Neural progenitor cell (in vitro differentiated cells): Measurements from ENCODE around the gene NCOA3.

ENCODE experiments used
- EZH2 ChIP-seq: fragments of 200-600 bp; sonication (generic); IDR thresholded peaks from 2 replicates; pipeline ENCODE4 v1.6.1; 2017; ENCODE audit warnings: antibody characterized with exemption, mild to moderate bottlenecking, moderate library complexity
- EZH2phosphoT487 ChIP-seq: fragments of 200-600 bp; sonication (generic); IDR thresholded peaks from 2 replicates; pipeline ENCODE4 v1.6.1; 2017; ENCODE audit warnings: antibody characterized with exemption
- TF ChIP-seq, protein P1 (sequence below): fragments of 200-600 bp; sonication (generic); IDR thresholded peaks from 2 replicates; pipeline ENCODE4 v1.5.1; 2017; ENCODE audit warnings: antibody characterized with exemption, mild to moderate bottlenecking

DNA sequence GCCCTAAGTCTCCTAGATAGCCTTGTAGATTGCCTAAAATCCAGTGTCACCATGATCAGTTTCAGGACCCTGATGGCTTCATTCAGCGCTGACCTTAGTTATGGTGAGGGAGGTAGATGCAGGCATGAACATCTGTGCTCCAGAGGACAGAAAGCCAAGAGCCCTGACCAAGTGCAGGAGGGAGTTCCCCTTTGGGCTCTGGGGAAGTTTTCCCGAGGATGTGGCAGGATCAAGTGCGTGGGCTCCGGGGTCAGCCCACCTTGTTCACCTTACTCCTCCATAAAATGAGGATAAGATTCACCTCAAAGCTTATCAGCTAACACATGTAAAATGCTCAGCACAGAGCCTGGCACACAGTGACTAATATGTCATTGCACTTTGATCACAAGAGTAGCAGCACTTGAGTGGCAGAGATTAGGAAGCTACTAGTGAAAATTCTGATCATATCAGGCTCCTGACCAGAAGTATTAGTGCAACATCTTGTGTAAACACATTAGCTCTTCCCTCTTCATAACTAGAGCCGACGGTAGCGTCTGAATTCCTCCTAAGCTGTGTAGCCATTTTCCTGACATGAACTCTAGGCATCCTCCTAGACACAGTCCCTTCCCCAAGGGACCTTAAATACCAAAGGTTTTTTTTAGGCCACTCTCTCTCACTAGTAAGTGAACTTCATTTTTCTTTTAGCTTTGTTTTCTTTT, 158.4 kb downstream of the NCOA3 start:
- TF ChIP-seq, protein P1, sequence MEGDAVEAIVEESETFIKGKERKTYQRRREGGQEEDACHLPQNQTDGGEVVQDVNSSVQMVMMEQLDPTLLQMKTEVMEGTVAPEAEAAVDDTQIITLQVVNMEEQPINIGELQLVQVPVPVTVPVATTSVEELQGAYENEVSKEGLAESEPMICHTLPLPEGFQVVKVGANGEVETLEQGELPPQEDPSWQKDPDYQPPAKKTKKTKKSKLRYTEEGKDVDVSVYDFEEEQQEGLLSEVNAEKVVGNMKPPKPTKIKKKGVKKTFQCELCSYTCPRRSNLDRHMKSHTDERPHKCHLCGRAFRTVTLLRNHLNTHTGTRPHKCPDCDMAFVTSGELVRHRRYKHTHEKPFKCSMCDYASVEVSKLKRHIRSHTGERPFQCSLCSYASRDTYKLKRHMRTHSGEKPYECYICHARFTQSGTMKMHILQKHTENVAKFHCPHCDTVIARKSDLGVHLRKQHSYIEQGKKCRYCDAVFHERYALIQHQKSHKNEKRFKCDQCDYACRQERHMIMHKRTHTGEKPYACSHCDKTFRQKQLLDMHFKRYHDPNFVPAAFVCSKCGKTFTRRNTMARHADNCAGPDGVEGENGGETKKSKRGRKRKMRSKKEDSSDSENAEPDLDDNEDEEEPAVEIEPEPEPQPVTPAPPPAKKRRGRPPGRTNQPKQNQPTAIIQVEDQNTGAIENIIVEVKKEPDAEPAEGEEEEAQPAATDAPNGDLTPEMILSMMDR, result no peak
- TF ChIP-seq EZH2phosphoT487, result no peak
- no peak for TF ChIP-seq EZH2
